IPS-18a (cell line): ENCODE measurements around the gene PADI3.

Experiments used
- H3K27ac ChIP-seq: one replicate; pipeline ENCODE4 v1.5.1; 2013; ENCODE audit warnings: low read length
- H3K27me3 ChIP-seq: one replicate; pipeline ENCODE4 v1.6.1; 2013; ENCODE audit warnings: mild to moderate bottlenecking, low read length; ENCODE audit not compliant: control insufficient read depth, insufficient read depth
- H3K36me3 ChIP-seq: one replicate; pipeline ENCODE4 v1.6.1; 2013; ENCODE audit warnings: low read depth, low read length; ENCODE audit not compliant: control insufficient read depth
- H3K4me1 ChIP-seq: one replicate; pipeline ENCODE4 v1.6.1; 2013; ENCODE audit warnings: low read depth, low read length; ENCODE audit not compliant: control insufficient read depth
- H3K4me3 ChIP-seq: one replicate; pipeline ENCODE4 v1.5.1; 2013; ENCODE audit warnings: low read length
- H3K9ac ChIP-seq: one replicate; pipeline ENCODE4 v1.6.1; 2013; ENCODE audit warnings: mild to moderate bottlenecking, low read length, moderate library complexity
- H3K9me3 ChIP-seq: one replicate; pipeline ENCODE4 v1.6.1; 2013; ENCODE audit warnings: low read depth, low read length; ENCODE audit not compliant: control insufficient read depth

PADI3 gene

GRCh38 chr1:17248781-17249180 is at the start of gene PADI3:
Gene PADI3, plus strand, starts transcription at chr1:17249098. Its CDS starts 40 bp downstream, at chr1:17249138.
- H3K27ac ChIP-seq, result no peak within 1 kb of the TSS
- no peaks in the 10 kb centered on the region for H3K9me3 ChIP-seq
- no peaks in the 10 kb centered on the region for H3K27me3 ChIP-seq
- peaks cover 9% of the 10 kb centered on the region for H3K4me1 ChIP-seq
- H3K9ac ChIP-seq, result no peak within 1 kb of the TSS
- H3K4me3 ChIP-seq, result no peak within 1 kb of the TSS
- no peaks in the 10 kb centered on the region for H3K36me3 ChIP-seq

- H3K9ac ChIP-seq, result no peak overlapping the region
- no peaks in the 10 kb centered on the region for H3K27me3 ChIP-seq
- no peaks in the 10 kb centered on the region for H3K36me3 ChIP-seq
- no peak overlapping the region for H3K27ac ChIP-seq
- H3K4me3 ChIP-seq, result no peak overlapping the region
- no peaks in the 10 kb centered on the region for H3K9me3 ChIP-seq
- no peaks in the 10 kb centered on the region for H3K4me1 ChIP-seq
Measured at GRCh38 chr1:17199267-17200044, 49.4 kb upstream of the PADI3 start.

- Histone ChIP-seq H3K9ac (no peak overlapping the region), H3K9me3 (no peaks in the 10 kb centered on the region), H3K4me1 (no peaks in the 10 kb centered on the region), H3K27ac (no peak overlapping the region), H3K27me3 (no peaks in the 10 kb centered on the region), H3K4me3 (no peak overlapping the region), H3K36me3 (no peaks in the 10 kb centered on the region)
Measured at GRCh38 chr1:17200246-17200645, 48.7 kb upstream of the PADI3 start.

- H3K9me3 ChIP-seq, result no peaks in the 10 kb centered on the region
- H3K36me3 ChIP-seq, result no peaks in the 10 kb centered on the region
- no peak overlapping the region for H3K9ac ChIP-seq
- H3K27me3 ChIP-seq, result no peaks in the 10 kb centered on the region
- H3K4me1 ChIP-seq, result no peaks in the 10 kb centered on the region
- H3K4me3 ChIP-seq, result no peak overlapping the region
- no peak overlapping the region for H3K27ac ChIP-seq
Measured at GRCh38 chr1:17200756-17201155, 48.1 kb upstream of the PADI3 start.

- Histone ChIP-seq H3K9ac (no peak overlapping the region), H3K27me3 (no peaks in the 10 kb centered on the region), H3K9me3 (no peaks in the 10 kb centered on the region), H3K27ac (no peak overlapping the region), H3K4me3 (no peak overlapping the region), H3K36me3 (no peaks in the 10 kb centered on the region), H3K4me1 (no peaks in the 10 kb centered on the region)
Measured at GRCh38 chr1:17201201-17202021, 47.5 kb upstream of the PADI3 start.

- H3K4me1 ChIP-seq, result no peaks in the 10 kb centered on the region
Measured at GRCh38 chr1:17204546-17205440, 44.1 kb upstream of the PADI3 start, which contains the start of gene PADI1. Gene PADI1, plus strand, starts transcription at chr1:17205128. Its CDS starts 90 bp downstream, at chr1:17205218.

GRCh38 chr1:17205652-17206051 is 43.2 kb upstream of the PADI3 start:
- Histone ChIP-seq H3K9ac (no peak overlapping the region), H3K4me1 (no peaks in the 10 kb centered on the region), H3K27me3 (no peaks in the 10 kb centered on the region), H3K9me3 (no peaks in the 10 kb centered on the region), H3K36me3 (no peaks in the 10 kb centered on the region), H3K27ac (no peak overlapping the region), H3K4me3 (no peak overlapping the region)

More at GRCh38 chr1:17204546-17205440, 44.1 kb upstream of the PADI3 start, which contains the start of gene PADI1:
- no peak within 1 kb of the TSS for H3K9ac ChIP-seq
- H3K9me3 ChIP-seq, result no peaks in the 10 kb centered on the region
- H3K27me3 ChIP-seq, result no peaks in the 10 kb centered on the region
- H3K27ac ChIP-seq, result no peak within 1 kb of the TSS
- H3K4me3 ChIP-seq, result no peak within 1 kb of the TSS
- no peaks in the 10 kb centered on the region for H3K36me3 ChIP-seq

GRCh38 chr1:17206196-17206595 is 42.7 kb upstream of the PADI3 start:
- H3K27ac ChIP-seq, result no peak overlapping the region
- no peak overlapping the region for H3K9ac ChIP-seq
- no peaks in the 10 kb centered on the region for H3K36me3 ChIP-seq
- H3K4me1 ChIP-seq, result no peaks in the 10 kb centered on the region
- no peak overlapping the region for H3K4me3 ChIP-seq
- H3K9me3 ChIP-seq, result no peaks in the 10 kb centered on the region
- H3K27me3 ChIP-seq, result no peaks in the 10 kb centered on the region

GRCh38 chr1:17207046-17207445 is 41.9 kb upstream of the PADI3 start:
- Histone ChIP-seq H3K4me3 (no peak overlapping the region), H3K9me3 (no peaks in the 10 kb centered on the region), H3K36me3 (no peaks in the 10 kb centered on the region), H3K27me3 (no peaks in the 10 kb centered on the region), H3K4me1 (no peaks in the 10 kb centered on the region), H3K27ac (no peak overlapping the region), H3K9ac (no peak overlapping the region)

GRCh38 chr1:17207540-17207939 is 41.4 kb upstream of the PADI3 start:
- Histone ChIP-seq H3K27me3 (no peaks in the 10 kb centered on the region), H3K4me1 (no peaks in the 10 kb centered on the region), H3K27ac (no peak overlapping the region)

GRCh38 chr1:17207966-17208418 is 40.9 kb upstream of the PADI3 start:
- H3K9me3 ChIP-seq, result no peaks in the 10 kb centered on the region
- no peaks in the 10 kb centered on the region for H3K27me3 ChIP-seq
- no peaks in the 10 kb centered on the region for H3K36me3 ChIP-seq
- no peak overlapping the region for H3K27ac ChIP-seq
- H3K4me3 ChIP-seq, result no peak overlapping the region
- no peak overlapping the region for H3K9ac ChIP-seq
- peaks cover 2% of the 10 kb centered on the region for H3K4me1 ChIP-seq

More at GRCh38 chr1:17207540-17207939, 41.4 kb upstream of the PADI3 start:
- H3K9me3 ChIP-seq, result no peaks in the 10 kb centered on the region
- no peaks in the 10 kb centered on the region for H3K36me3 ChIP-seq
- no peak overlapping the region for H3K9ac ChIP-seq
- no peak overlapping the region for H3K4me3 ChIP-seq
